Endothelial cell (in vitro differentiated cells): ENCODE data around the gene IL17REL. TPM values are rescaled to one million over a fixed set of nuclear protein-coding genes. Genes with fewer than 3 reads are reported as not detected.

ENCODE experiments used
- DNase-seq: peaks from one replicate; pipeline ENCODE4 v3.0.0; 2021; ENCODE audit warnings: low spot score
- H3K27ac Mint-ChIP-seq: one replicate; pipeline ENCODE4 v1.8.0; 2021; ENCODE audit warnings: mixed read lengths, inconsistent platforms; ENCODE audit not compliant: unreplicated experiment
- H3K27me3 Mint-ChIP-seq: one replicate; pipeline ENCODE4 v1.8.0; 2021; ENCODE audit warnings: mild to moderate bottlenecking, moderate library complexity, mixed read lengths, inconsistent platforms; ENCODE audit not compliant: unreplicated experiment
- H3K36me3 Mint-ChIP-seq: one replicate; pipeline ENCODE4 v1.8.0; 2021; ENCODE audit warnings: mild to moderate bottlenecking, low read depth, mixed read lengths, inconsistent platforms; ENCODE audit not compliant: unreplicated experiment
- H3K4me1 Mint-ChIP-seq: one replicate; pipeline ENCODE4 v1.8.0; 2021; ENCODE audit warnings: mild to moderate bottlenecking, mixed read lengths, inconsistent platforms; ENCODE audit not compliant: unreplicated experiment
- H3K4me3 Mint-ChIP-seq: one replicate; pipeline ENCODE4 v1.8.0; 2021; ENCODE audit warnings: mild to moderate bottlenecking, mixed read lengths, inconsistent platforms; ENCODE audit not compliant: unreplicated experiment
- H3K9me3 Mint-ChIP-seq: one replicate; pipeline ENCODE4 v1.8.0; 2021; ENCODE audit warnings: mixed read lengths, inconsistent platforms; ENCODE audit not compliant: unreplicated experiment
- CTCF ChIP-seq: fragments of 200-600 bp; sonication (generic); IDR thresholded peaks from one replicate; pipeline ENCODE4 v1.5.0; 2021; ENCODE audit warnings: antibody characterized with exemption; ENCODE audit not compliant: unreplicated experiment
- long read RNA-seq: library from polyadenylated mRNA; unstranded; transcript quantifications from one replicate; pipeline ENCODE4 v2.0.0, GENCODE V29; 2020; ENCODE audit not compliant: unreplicated experiment
- total RNA-seq: library from RNA; stranded (reverse); fragmentation: NEBNext Ultra II Directional; extraction: Animal tissue kit (Norgen Biotek cat#: 25700); gene quantifications from one replicate; pipeline ENCODE4 v1.2.1, GENCODE V29; 2021; ENCODE audit not compliant: unreplicated experiment

The IL17REL gene
- total RNA-seq, result 0.15 TPM
- long read RNA-seq, result 0 reads

- peak; percentile 8 for DNase-seq
- Mint-ChIP-seq H3K27me3 (peaks cover 18% of the 10 kb centered on the region), H3K36me3 (no peaks in the 10 kb centered on the region), H3K4me1 (peaks cover 3% of the 10 kb centered on the region), H3K9me3 (no peaks in the 10 kb centered on the region), H3K4me3 (no peak within 1 kb of the TSS), H3K27ac (no peak within 1 kb of the TSS)
- no peak for TF ChIP-seq CTCF
These were observed at the start of gene IL17REL for GRCh38 chr22:50012211-50013181. Gene IL17REL, minus strand, starts transcription at chr22:50012765. Its CDS starts 119 bp downstream, at chr22:50012646.

GRCh38 chr22:50061824-50062355 is 49.3 kb upstream of the IL17REL start:
- Mint-ChIP-seq H3K27me3 (peaks cover 4% of the 10 kb centered on the region), H3K27ac (no peak overlapping the region), H3K4me1 (peaks cover 12% of the 10 kb centered on the region), H3K36me3 (no peaks in the 10 kb centered on the region), H3K4me3 (no peak overlapping the region), H3K9me3 (no peaks in the 10 kb centered on the region)
- DNase-seq, result no peak
- no peak for TF ChIP-seq CTCF

- Mint-ChIP-seq H3K27me3 (peaks cover 4% of the 10 kb centered on the region), H3K4me3 (no peak overlapping the region), H3K4me1 (peaks cover 12% of the 10 kb centered on the region), H3K27ac (no peak overlapping the region), H3K9me3 (no peaks in the 10 kb centered on the region), H3K36me3 (no peaks in the 10 kb centered on the region)
- TF ChIP-seq CTCF, result no peak
- DNase-seq, result no peak
These were observed 48.7 kb upstream of the IL17REL start for GRCh38 chr22:50061141-50061823.

- no peak overlapping the region for H3K27ac Mint-ChIP-seq
- H3K4me1 Mint-ChIP-seq, result peaks cover 12% of the 10 kb centered on the region
- H3K27me3 Mint-ChIP-seq, result peaks cover 9% of the 10 kb centered on the region
- DNase-seq, result no peak
- no peak for TF ChIP-seq CTCF
- H3K4me3 Mint-ChIP-seq, result no peak overlapping the region
- no peaks in the 10 kb centered on the region for H3K36me3 Mint-ChIP-seq
- H3K9me3 Mint-ChIP-seq, result no peaks in the 10 kb centered on the region
These were observed 48.0 kb upstream of the IL17REL start for GRCh38 chr22:50060441-50061140.
